Mesendoderm (in vitro differentiated cells): ENCODE measurements around the gene CIAO3.

ENCODE experiments used
- DNase-seq: peaks from one replicate; pipeline ENCODE4 v3.0.0; 2013
- H2AK5ac ChIP-seq: 2 replicates; pipeline ENCODE4 v1.6.1; 2013; ENCODE audit warnings: low read length, inconsistent platforms
- H2BK120ac ChIP-seq: 2 replicates; pipeline ENCODE4 v1.6.1; 2013; ENCODE audit warnings: low read depth, mild to moderate bottlenecking, low read length, moderate library complexity, mixed read lengths
- H2BK15ac ChIP-seq: replicated peaks from 2 replicates; pipeline ENCODE4 v1.6.1; 2013; ENCODE audit warnings: low read depth, mild to moderate bottlenecking, moderate library complexity
- H2BK5ac ChIP-seq: 2 replicates; pipeline ENCODE4 v1.6.1; 2013; ENCODE audit warnings: low read length, inconsistent platforms
- H3K18ac ChIP-seq: 2 replicates; pipeline ENCODE4 v1.6.1; 2013; ENCODE audit warnings: mild to moderate bottlenecking, low read length, mixed read lengths
- H3K23ac ChIP-seq: one replicate; pipeline ENCODE4 v1.6.1; 2013; ENCODE audit warnings: low read length
- H3K27ac ChIP-seq: 2 replicates; pipeline ENCODE4 v1.5.1; 2013; ENCODE audit warnings: low read depth, mild to moderate bottlenecking, inconsistent platforms, low read length, moderate library complexity
- H3K27me3 ChIP-seq: 2 replicates; pipeline ENCODE4 v1.6.1; 2013; ENCODE audit warnings: low read length, control low read depth, mild to moderate bottlenecking, inconsistent platforms; ENCODE audit not compliant: insufficient read depth, poor library complexity
- H3K36me3 ChIP-seq: 2 replicates; pipeline ENCODE4 v1.6.1; 2013; ENCODE audit warnings: low read length, inconsistent platforms; ENCODE audit not compliant: control insufficient read depth, insufficient read depth
- H3K4ac ChIP-seq: one replicate; pipeline ENCODE4 v1.6.1; 2013; ENCODE audit warnings: low read depth, mild to moderate bottlenecking, low read length, moderate library complexity
- H3K4me1 ChIP-seq: 2 replicates; pipeline ENCODE4 v1.6.1; 2013; ENCODE audit warnings: low read depth, low read length, inconsistent platforms; ENCODE audit not compliant: control insufficient read depth
- H3K4me2 ChIP-seq: 2 replicates; pipeline ENCODE4 v1.6.1; 2013; ENCODE audit warnings: low read length
- H3K4me3 ChIP-seq: 2 replicates; pipeline ENCODE4 v1.5.1; 2013; ENCODE audit warnings: mild to moderate bottlenecking, low read length
- H3K56ac ChIP-seq: one replicate; pipeline ENCODE4 v1.6.1; 2013; ENCODE audit warnings: low read length
- H3K79me1 ChIP-seq: 2 replicates; pipeline ENCODE4 v1.6.1; 2013; ENCODE audit warnings: low read length, inconsistent platforms
- H3K79me2 ChIP-seq: 2 replicates; pipeline ENCODE4 v1.6.1; 2013; ENCODE audit warnings: mild to moderate bottlenecking, low read length; ENCODE audit not compliant: control insufficient read depth, insufficient read depth
- H3K9ac ChIP-seq: 2 replicates; pipeline ENCODE4 v1.6.1; 2013; ENCODE audit warnings: low read length, inconsistent platforms
- H4K5ac ChIP-seq: one replicate; pipeline ENCODE4 v1.6.1; 2013; ENCODE audit warnings: low read length
- H4K8ac ChIP-seq: one replicate; pipeline ENCODE4 v1.6.1; 2013; ENCODE audit warnings: low read depth, mild to moderate bottlenecking, control low read depth, low read length, moderate library complexity
- WGBS: extraction: QIAGEN DNeasy Blood & Tissue Kit; methylation state at CpG from one replicate; pipeline ENCODE4 v1.1.7; 2013; ENCODE audit warnings: low lambda C conversion rate, missing lambda C conversion rate; ENCODE audit not compliant: insufficient coverage; ENCODE audit errors: extremely low coverage; 5-methylcytosine and 5-hydroxymethylcytosine counted together

CIAO3 gene

DNA sequence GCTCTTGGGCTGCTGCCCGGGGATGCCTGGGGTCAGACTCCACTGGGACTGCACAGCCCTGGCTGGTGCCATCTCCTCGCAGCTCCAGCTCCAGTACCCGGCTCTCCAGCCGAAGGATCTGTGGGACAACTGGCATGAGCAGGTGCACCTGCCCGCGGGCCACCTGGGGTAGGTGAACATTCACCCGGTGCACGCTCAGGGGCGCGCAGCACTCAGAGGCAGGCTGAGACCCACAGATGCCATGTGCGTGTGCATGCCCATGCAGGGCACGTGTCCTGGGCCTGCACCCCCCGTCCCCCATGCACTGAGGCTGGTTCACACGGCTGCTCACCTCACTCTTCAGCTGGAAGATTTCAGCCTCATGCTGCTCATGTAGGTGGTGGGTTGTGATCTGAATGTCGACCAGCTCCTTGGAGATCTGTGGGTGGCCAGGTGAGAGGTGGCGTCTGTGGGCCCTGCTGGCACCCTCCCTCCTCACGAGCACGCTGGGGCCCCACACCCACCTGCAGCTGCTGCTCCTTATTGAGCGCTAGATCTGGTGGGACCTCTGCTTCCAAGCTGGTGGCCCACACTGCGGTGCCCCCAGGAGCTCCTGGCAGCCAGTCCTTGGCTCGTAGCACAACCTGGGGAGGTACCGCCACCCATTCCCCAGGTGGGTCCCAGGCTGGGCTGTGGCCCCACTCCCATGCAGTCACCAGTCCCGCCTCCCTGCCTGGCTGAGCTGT is 15.2 kb downstream of the CIAO3 start:
- Histone ChIP-seq H2AK5ac (no peak overlapping the region), H3K4me1 (no peaks in the 10 kb centered on the region), H4K8ac (no peak overlapping the region), H2BK15ac (no peak overlapping the region), H3K4me2 (no peak overlapping the region), H3K18ac (no peak overlapping the region), H3K4ac (no peak overlapping the region), H2BK5ac (no peak overlapping the region), H3K27ac (no peak overlapping the region), H3K36me3 (no peaks in the 10 kb centered on the region), H3K56ac (no peak overlapping the region), H3K79me2 (no peaks in the 10 kb centered on the region), H2BK120ac (no peak overlapping the region), H3K9ac (no peak overlapping the region), H3K23ac (no peak overlapping the region), H3K4me3 (no peak overlapping the region), H3K79me1 (no peaks in the 10 kb centered on the region), H4K5ac (no peak overlapping the region), H3K27me3 (no peaks in the 10 kb centered on the region)
- no peak for DNase-seq
- WGBS, result no CpG with 5 or more reads among the region's 23 CpGs

DNA sequence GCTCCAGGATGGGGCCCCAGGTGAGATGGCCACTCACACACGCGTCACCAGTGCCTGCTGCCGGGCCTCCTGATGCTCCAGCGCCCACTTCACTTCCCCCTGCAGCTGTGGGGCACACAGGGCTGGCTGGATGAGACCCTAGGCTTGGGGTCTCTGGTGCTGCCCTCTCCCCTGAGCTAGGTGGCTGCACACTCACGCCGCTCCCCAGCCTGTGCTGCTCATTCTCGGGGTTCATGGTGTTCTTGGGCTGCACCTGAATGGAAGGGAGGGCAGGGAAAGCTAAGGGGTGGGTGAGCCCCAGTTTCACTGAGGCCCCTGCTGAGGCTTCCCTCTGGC is 15.8 kb downstream of the CIAO3 start:
- H2AK5ac ChIP-seq, result no peak overlapping the region
- H3K4me1 ChIP-seq, result peaks cover 3% of the 10 kb centered on the region
- no peak for DNase-seq
- WGBS, result no CpG with 5 or more reads among the region's 7 CpGs
- no peak overlapping the region for H3K56ac ChIP-seq
- no peaks in the 10 kb centered on the region for H3K36me3 ChIP-seq
- H3K4ac ChIP-seq, result no peak overlapping the region
- no peak overlapping the region for H2BK5ac ChIP-seq
- H3K4me3 ChIP-seq, result no peak overlapping the region
- H4K5ac ChIP-seq, result no peak overlapping the region
- H3K4me2 ChIP-seq, result no peak overlapping the region
- H4K8ac ChIP-seq, result no peak overlapping the region
- H3K27me3 ChIP-seq, result no peaks in the 10 kb centered on the region
- no peak overlapping the region for H3K23ac ChIP-seq
- H2BK15ac ChIP-seq, result no peak overlapping the region
- no peak overlapping the region for H3K27ac ChIP-seq
- no peaks in the 10 kb centered on the region for H3K79me2 ChIP-seq
- H3K79me1 ChIP-seq, result no peaks in the 10 kb centered on the region
- H3K18ac ChIP-seq, result no peak overlapping the region
- no peak overlapping the region for H3K9ac ChIP-seq
- H2BK120ac ChIP-seq, result no peak overlapping the region

DNA sequence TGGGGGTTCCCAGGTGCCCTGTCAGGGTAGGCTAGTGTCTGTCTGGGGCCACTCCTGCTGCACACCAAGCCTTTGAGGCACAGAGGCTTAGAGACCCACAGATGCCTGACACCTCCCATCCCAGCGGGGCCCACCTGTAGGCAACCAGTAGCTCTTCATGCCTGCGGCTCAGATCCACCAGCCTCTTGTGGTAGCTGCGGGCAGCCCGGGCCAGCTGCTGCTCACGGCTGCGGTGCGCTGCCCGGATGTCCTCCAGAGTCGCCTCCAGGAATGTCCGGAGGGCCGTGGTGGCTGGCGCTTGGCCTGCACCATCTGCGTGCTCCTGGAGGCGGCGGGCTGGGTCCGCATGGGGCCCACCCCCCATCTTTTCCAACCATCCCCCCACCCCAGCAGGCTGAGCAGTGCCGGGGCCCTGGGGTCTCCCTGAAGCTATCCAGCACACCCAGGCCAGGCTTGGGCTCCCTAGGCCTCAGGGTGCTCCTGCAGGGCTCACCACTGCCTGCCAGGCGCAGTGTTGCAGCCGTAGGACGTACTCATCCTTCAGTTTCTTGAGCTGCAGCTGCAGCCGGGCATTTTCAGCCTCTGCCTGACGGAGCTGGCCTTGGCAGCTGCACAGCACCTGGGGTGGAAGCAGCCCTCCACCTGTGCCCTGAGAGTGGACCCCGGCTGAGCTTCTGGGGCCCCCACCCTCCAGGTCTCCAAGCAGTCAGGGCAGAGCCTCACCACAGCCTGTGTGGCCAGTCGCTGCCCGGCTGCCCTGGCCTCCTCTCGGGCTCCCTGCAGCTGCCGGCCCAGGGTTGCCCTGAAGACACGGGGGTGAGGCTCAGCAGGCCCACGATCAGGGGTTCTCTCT is 16.4 kb downstream of the CIAO3 start:
- no peak overlapping the region for H2AK5ac ChIP-seq
- no peak overlapping the region for H4K5ac ChIP-seq
- peaks cover 4% of the 10 kb centered on the region for H3K4me1 ChIP-seq
- no peak overlapping the region for H3K56ac ChIP-seq
- WGBS, result no CpG with 5 or more reads among the region's 29 CpGs
- H3K36me3 ChIP-seq, result no peaks in the 10 kb centered on the region
- no peaks in the 10 kb centered on the region for H3K79me1 ChIP-seq
- no peaks in the 10 kb centered on the region for H3K79me2 ChIP-seq
- H4K8ac ChIP-seq, result no peak overlapping the region
- no peak overlapping the region for H2BK5ac ChIP-seq
- no peak overlapping the region for H3K9ac ChIP-seq
- no peaks in the 10 kb centered on the region for H3K27me3 ChIP-seq
- no peak overlapping the region for H3K27ac ChIP-seq
- H3K4me3 ChIP-seq, result no peak overlapping the region
- H3K4ac ChIP-seq, result no peak overlapping the region
- no peak for DNase-seq
- H2BK120ac ChIP-seq, result no peak overlapping the region
- H2BK15ac ChIP-seq, result no peak overlapping the region
- H3K18ac ChIP-seq, result no peak overlapping the region
- no peak overlapping the region for H3K4me2 ChIP-seq
- no peak overlapping the region for H3K23ac ChIP-seq

DNA sequence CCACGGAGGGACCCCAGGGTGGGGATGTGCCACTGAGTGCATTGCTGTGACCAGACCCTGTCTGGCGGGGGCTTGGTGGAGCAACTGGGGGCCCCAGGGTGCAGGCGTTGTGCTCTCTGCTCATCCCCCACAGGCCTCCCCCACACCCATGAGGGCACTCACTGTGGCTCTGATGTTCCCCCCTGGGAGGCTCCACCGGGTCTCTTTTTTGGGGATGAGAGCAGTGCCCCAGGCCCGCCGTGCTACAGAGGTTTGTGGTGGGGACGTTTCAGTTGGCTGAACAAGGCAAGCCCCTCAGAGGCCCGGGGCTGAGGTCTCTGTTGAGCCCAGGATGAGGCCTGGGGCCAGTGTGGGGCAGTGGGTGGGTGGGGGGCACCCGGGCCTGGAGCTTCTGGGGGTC is 17.1 kb downstream of the CIAO3 start:
- Histone ChIP-seq H3K4ac (no peak overlapping the region), H3K4me2 (no peak overlapping the region), H3K4me3 (no peak overlapping the region), H2BK15ac (no peak overlapping the region), H4K8ac (no peak overlapping the region), H3K36me3 (no peaks in the 10 kb centered on the region), H3K9ac (no peak overlapping the region), H4K5ac (no peak overlapping the region), H3K56ac (no peak overlapping the region), H3K23ac (no peak overlapping the region), H3K79me2 (no peaks in the 10 kb centered on the region), H2BK5ac (no peak overlapping the region), H3K4me1 (peaks cover 4% of the 10 kb centered on the region), H2BK120ac (no peak overlapping the region), H3K18ac (no peak overlapping the region), H3K79me1 (no peaks in the 10 kb centered on the region), H3K27ac (no peak overlapping the region), H3K27me3 (no peaks in the 10 kb centered on the region), H2AK5ac (no peak overlapping the region)
- WGBS, result no CpG with 5 or more reads among the region's 9 CpGs
- no peak for DNase-seq

DNA sequence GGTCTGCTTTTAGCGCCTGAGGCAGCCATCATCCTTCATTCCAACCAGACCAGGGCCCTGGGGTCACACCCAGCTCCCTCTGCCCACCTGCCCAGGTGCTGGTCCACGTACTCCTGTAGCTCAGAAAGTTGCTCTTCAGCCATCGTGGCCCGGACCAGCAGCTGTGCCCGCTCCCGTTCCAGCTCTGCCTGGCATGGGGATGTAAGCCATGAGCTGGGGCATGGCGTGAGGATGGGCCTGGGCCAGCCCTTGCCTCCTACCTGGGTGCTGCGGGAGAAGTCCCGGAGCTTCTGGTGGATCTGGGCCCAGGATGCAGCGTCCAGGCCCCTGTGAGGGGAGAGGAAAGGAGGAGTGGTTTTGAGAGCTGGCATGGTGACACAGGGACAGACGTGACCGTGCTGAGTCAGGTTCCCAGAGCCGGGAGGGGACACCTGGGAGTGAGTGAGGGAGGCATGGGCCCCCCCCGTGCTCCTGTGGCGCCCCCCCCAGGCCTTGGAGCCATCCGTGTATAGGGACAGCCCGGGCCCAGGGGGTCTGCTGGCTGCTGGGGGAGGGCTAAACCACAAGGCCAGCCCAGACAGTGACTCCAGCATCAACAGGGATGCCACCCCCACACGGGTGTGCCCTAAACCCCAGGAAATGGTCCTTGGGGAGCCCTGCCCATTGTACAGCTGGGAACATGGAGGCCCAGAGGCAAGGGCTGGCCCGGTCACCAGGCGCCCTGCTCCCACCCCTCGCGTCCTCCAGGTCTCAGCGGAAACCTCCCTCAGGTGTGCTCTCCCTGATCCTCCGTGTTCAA is 17.8 kb downstream of the CIAO3 start:
- Histone ChIP-seq H2BK15ac (no peak overlapping the region), H3K4me2 (no peak overlapping the region), H3K23ac (no peak overlapping the region), H2AK5ac (no peak overlapping the region), H2BK120ac (no peak overlapping the region), H3K27me3 (no peaks in the 10 kb centered on the region), H4K8ac (no peak overlapping the region), H3K56ac (no peak overlapping the region), H3K36me3 (no peaks in the 10 kb centered on the region), H3K79me1 (no peaks in the 10 kb centered on the region), H3K4me3 (no peak overlapping the region), H3K4ac (no peak overlapping the region), H3K18ac (no peak overlapping the region), H3K4me1 (peaks cover 4% of the 10 kb centered on the region), H3K27ac (no peak overlapping the region), H3K79me2 (no peaks in the 10 kb centered on the region), H2BK5ac (no peak overlapping the region), H3K9ac (no peak overlapping the region), H4K5ac (no peak overlapping the region)
- no CpG with 5 or more reads among the region's 24 CpGs for WGBS
- DNase-seq, result no peak
